GM18499 (cell line): ENCODE results near the gene CHMP6.

Experiments used
- ATAC-seq: cut with Tn5 transposase; IDR thresholded peaks from one replicate; pipeline ENCODE4 v1.9.1; 2021; ENCODE audit warnings: moderate number of reproducible peaks; ENCODE audit not compliant: insufficient read depth, unreplicated experiment

Gene CHMP6

DNA sequence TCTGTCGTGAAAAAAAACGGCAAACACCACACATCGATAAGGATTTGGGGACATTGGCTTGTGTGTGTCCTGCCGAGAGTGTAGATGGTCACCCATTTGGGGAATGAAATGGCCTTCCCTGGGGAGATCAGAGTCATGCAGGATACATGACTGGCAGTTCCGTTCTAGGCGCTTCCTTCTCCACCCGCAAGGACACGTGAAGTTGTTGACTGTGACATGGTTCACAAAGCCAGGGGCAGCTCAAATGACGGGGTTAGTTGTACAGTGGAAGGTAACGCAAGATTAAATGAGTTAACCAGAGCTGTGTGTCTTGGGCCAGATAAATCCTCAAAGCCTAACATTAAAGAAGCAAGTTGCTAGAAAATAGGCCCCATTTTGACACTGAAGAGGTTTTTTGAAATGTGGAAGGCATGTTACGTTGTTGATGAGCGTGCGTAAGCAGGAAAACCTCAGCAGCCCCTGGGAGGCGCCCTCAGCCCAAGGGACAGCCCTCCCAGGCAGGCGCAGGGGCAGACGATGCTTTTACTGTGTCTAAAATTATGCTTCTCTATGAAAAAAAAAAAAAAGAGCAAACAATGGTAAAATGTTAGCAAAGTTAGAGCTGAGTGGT is 35.9 kb upstream of the CHMP6 start:
- no peak for ATAC-seq

DNA sequence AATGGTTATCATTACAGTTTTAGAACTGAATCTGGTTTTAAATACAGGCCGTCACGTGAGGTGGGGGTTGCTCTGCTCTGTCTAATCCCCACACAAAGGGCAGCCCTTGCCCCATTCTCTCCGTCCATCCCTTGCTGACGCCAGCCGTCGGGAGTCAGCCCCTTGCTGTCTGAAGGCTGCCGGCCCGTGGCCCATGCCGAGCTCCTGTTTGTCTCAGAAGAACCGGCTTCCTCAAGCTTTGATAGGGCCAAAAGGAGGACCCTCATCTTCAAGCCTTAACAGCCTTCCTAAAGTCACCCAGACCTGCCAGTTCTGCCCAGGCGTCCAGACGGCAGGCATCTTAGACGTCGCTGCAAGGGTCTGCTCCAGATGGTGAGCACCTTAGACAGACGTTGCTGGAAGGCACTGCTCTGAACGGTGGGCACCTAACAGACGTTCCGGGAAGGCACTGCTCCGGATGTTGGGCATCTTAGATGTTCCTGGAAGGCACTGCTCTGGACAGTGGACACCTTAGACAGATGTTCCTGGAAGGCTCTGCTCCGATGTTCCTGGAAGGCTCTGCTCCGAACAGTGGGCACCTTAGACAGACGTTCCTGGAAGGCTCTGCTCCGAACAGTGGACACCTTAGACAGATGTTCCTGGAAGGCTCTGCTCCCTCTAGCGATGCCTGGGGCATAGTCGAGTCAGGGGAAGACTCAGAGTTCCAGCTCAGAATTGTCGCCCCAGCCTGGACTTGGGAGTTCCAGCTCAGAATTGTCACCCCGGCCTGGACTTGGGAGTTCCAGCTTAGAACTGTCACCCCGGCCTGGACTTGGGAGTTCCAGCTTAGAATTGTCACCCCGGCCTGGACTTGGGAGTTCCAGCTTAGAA is 35.1 kb upstream of the CHMP6 start:
- ATAC-seq: no peak

DNA sequence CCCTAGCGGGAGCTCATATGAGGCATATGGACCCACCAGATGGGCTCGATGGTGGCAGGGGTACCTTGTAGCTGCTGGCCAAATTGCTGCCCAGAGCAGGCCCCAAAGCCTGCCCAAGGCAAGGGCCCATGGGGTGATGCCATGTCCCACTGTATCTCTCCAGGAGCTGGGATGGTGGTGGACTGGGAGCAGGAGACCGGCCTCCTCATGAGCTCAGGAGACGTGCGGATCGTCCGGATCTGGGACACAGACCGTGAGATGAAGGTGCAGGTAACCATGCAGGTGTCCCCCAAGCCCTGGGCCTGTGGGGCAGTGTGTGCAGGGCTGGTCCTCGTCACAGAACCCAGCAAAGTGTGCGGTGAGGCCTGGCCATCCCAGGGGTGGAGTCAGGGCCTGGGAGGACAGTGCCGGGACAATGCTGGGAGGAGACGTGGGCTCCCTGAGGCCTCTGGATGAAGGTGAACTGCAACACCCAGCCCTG is 34.1 kb upstream of the CHMP6 start:
- ATAC-seq: no peak

DNA sequence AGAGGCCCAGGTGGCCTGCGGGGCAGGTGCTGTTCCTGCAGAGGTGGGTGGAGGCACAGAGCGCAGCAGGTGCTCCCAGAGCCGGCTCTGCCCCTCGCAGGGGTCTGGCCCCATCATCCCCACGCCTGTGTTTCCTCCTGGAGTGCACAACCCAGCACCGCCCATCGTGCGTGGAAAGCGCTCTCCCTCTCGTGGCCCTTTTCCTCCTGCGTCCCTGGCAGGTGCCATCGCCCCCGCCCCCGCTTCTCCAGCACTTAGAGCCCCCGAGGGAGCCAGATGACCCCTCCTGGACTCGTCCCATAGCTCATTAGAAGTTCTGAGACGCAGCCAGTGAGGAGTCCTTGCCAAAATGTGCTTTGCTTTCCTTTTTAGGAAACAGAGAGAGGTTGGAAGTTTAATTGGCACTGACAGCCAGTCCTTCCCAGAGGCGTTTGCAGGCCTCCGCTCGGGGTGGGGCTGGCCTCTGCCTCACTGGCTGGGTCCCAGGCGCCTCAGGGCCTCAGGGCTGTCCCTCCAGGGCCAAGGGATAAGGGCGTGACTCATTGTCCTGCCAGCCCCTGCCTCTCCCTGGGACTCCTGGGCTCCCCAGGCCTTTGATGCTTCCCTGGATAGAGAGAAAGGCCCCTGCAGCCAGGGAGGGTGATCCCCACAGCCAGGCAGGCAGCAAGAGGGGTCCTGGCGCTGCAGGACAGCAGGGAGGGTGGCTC is 32.2 kb upstream of the CHMP6 start:
- no peak for ATAC-seq

DNA sequence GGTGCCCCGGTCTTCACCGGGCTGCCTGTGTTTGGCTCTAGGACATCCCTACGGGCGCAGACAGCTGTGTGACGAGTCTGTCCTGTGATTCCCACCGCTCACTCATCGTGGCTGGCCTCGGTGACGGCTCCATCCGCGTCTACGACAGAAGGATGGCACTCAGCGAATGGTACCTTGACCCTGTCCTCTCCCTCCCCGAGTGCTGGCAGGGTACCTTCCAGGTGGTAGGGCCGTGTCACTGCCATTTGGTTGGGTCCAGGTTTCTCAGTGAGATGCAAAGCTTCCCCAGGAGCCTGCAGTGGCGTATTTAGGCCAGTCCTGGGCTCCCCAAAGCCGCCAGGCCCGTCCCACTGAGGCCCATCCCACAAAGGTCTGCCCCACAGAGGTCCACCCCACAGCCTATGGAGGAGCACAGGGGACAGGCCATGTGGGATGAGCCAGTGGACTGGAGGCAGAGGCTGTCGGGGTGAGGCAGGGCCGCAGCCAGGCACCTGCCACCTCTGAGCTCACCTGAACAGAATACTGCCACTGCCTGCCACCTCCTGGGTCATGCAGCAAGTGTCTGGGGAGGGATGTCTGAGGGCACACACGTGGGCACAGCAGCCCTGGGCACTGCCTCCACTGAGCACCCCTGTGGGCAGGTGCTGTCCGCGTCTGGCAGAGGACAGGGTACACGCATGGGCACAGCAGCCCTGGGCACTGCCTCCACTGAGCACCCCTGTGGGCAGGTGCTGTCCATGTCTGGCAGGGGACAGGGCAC is 31.4 kb upstream of the CHMP6 start:
- no peak for ATAC-seq

DNA sequence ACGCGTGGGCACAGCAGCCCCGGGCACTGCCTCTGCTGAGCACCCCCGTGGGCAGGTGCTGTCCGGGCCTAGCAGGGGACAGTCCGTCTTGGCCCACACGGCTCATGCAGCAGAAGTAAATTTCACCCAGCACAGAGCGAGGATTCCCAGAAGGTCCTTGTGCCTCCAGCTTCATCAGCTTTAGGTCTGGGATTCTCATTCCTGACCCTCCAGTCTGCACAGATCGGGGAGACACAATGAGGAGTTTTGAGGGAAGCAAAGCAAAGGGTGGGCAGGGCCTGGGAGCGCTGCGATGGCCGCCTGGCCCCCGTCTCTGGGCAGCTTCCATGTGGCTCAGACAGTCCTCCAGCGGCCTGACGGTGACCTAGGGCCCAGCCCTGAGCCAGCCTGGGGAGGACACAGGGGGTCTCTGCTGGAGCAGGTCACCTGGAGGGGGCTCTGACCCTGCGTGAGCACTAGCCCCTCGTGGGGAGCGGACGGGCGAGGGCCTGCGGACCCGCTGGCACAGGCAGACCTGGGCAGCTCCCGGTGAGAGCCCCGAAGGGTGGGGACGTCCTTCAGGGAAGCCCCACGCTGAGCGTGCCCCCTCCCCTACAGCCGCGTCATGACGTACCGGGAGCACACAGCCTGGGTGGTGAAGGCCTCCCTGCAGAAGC is 30.7 kb upstream of the CHMP6 start:
- no peak for ATAC-seq

DNA sequence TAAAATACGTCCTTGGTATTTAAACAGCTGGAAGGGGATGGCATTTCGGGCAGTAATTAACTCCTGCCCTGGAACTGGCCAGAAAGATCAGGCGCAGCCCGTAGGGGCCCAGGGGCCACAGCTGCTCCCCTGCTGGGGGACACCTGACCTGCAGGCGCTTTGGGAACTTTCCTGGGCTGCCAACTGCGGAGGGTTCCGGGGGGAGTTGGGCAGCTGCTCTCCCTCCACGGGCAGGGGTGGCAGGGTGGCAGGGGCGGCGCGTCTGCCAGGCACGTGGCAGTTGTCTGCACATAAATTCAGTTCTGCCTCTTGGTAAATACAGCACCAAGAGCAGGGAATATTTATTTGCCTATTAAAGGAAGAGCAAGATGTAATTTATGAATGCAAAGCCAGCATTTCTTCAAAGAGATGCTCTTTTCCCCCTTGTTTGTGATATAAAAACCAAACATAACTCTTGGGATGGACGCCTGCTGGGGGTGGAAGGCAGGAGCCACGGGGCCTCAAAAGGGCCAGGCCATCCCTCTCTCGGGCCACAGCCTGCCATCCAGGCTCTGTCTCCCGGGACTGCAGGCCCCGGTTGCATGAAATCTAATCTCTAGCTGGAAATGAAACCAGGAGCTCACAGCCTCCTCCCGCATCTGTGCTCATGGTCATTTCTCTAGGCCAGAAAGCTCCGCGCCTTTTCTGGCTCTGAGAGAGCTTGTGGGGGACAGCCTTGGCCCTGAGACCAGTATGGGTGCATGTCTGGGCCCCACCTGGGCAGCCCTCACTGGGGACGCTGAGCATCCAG is 29.9 kb upstream of the CHMP6 start:
- ATAC-seq: no peak

DNA sequence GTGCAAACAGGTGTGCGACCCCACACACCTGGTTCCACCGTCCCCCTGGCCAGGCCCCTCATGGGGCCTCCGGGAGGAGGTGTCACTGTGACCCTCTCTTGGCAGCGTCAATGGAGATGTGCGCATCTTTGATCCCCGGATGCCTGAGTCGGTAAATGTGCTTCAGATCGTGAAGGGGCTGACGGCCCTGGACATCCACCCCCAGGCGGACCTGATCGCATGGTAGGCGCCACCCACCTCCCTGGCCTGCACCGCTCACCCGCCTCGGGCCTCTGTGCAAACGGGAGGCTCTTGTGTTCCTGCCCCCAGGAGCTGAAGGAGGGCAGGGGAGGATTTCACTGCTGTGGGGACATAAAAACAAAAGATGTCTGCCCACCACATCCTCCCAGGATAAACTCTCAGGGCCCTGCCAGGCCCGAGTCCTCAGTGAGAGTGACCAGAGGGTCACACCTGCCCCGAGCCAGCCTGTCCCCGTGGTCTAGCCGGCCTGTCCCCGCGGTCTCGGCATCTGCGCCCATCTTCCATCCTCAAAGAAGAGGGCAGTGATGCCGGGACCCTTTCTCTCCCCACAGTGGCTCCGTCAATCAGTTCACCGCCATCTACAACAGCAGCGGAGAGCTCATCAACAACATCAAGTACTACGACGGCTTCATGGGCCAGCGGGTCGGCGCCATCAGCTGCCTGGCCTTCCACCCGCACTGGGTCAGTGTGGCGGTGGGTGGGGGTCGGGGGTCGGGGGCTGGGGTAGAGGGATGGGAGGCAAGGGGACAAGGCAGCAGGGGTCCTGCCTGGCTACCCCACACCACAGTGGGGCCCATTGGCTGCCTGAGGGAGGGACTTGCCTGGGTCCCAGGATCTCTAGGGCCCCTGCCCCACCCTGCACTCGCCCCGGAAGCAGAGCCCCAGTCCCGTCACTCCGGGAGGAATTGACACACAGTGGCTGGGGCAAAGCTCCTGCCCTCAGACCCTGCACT is 29.0 kb upstream of the CHMP6 start:
- no peak for ATAC-seq

DNA sequence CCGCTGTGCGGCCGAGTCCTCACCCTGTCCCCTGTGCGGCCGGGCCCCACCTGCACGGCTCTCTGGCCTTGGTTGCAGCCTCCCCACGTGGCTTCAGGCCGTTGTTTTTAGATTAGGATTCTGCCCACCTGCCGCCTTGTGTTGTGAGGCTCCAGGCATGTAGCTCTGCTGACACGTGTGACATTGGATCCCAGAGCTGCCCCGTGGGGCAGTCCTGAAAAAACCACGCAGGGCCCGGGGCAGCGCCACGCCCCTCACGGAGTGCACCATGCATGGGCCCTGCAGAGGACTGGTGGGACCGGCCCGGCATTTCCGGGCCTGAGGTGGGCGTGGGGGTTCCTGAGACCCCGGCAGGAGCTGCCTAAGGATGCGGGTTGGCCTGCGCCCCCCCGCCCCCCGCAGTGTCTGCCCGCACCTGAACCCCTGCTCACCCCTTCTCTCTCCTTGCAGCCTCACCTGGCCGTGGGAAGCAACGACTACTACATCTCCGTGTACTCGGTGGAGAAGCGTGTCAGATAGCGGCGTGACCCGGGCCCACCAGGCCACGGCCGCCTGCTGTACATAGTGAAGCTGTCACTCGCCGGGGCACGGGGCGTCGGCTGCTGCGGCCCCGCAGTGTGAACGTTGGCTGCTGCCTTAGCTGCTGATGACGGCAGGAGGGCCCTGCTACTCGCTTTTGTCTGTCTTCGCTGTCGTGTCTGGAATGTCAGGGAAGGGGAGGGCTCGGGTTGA is 27.7 kb upstream of the CHMP6 start:
- no peak for ATAC-seq

DNA sequence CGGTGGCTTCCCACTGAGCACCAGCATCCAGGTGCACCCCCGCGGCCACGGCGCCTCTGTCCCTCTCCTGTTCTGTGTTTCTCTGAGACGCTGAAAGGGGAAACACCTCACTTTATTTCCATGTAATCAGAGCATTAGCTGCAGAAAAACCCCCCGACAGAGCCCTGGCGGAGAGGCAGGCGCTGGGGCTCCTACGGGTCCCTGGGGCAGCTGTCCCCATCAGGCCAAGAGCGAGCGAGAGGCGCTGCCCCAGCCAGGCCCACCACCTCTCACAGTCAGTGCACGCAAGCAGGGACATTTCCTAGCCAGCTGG is 27.1 kb upstream of the CHMP6 start:
- no peak for ATAC-seq

DNA sequence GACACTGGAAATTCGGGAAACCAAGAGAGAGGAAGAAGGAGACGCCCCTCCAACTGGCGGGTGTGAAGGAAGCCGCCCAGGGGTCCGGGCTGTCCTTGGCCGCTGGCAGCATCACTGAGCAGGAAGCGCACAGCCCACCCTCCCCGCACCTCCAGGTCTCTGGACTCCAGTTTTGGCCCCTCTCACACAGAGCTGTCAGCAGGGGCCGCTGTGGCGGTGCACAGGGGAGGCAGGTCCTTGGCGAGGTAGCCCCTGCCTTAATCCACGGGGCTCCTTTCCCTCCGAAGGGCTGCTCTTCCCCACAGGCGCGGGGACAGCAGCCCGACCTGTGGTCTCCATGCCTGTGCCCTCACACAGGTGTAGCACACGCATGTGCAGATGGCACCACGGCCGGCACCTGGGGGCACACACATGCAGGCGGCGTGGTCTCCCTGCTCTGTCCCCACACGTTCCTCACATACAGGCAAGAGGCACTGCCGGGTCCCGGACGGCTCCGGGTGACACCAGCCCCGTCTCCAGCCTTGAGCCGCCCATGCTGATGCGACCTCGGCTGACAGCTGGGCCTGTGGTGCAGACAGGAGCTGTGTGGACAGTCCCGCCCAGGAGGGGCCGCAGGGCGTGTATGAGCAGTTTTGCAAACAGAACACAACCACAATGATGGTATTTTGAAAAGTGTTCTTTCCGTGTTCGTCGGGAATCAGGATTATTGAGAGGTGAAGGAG is 26.6 kb upstream of the CHMP6 start:
- no peak for ATAC-seq

DNA sequence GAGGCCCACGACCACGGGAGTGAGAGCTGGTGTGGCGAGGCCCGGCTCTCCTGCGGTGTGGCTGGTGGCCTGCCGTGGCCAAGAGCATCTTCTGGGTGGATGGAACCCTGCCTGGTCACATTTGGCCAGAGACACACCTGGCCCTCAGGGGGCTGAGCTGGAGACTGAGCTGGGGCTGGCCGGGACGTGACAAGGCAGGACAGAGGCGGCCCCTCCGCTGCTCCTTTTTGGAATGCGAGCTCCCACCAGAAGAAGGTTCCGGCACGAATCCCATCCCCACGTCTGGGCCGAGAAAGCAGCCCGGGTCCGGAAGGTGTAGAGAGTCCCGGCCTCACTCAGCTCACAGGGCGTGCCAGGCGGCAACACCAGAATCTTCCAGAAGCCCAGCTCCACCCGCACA is 26.0 kb upstream of the CHMP6 start:
- ATAC-seq: no peak

DNA sequence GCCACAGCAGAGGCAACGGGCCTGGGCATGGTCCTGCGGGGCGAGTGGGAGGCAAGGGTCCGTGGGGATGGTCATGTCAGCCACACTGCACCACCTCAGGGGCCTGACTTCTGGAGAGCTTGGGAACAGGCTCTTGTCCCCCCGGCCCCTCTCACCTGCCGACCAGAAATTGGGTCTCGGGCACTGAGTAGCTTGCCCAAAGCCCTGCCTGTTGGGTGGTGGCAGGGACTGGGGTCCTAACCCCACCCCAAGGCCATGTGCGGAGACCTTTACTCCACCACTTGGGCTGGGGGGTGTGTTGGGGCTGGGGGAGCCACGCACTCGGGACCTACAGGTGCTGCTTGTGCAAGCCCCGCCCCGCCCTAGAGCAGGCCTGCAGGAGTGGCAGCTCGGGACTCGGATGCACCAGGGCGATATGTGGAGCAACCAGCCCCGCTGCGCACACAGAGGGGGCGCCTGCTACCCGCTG is 24.2 kb upstream of the CHMP6 start:
- ATAC-seq: no peak

DNA sequence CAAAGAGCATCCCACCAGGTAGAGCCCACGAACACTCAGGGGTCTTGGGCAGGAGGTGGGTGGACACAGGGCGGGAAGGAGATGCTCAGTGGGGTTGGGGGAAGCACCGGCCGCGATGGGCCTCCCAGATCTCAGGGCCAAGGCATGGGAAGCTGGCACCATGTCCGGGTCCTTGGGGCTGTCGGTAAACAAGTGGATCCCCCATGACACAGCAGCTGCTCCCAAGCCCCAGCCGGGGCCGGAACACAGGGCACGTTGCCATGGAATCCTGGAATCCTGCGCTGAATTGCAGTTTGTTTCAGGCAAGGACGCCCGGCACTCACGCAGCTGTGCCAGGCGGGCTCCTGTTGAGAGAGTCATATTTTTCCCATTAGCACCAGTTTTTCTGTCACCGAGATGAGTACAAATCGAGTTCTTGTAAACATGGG is 23.0 kb upstream of the CHMP6 start:
- ATAC-seq: no peak

DNA sequence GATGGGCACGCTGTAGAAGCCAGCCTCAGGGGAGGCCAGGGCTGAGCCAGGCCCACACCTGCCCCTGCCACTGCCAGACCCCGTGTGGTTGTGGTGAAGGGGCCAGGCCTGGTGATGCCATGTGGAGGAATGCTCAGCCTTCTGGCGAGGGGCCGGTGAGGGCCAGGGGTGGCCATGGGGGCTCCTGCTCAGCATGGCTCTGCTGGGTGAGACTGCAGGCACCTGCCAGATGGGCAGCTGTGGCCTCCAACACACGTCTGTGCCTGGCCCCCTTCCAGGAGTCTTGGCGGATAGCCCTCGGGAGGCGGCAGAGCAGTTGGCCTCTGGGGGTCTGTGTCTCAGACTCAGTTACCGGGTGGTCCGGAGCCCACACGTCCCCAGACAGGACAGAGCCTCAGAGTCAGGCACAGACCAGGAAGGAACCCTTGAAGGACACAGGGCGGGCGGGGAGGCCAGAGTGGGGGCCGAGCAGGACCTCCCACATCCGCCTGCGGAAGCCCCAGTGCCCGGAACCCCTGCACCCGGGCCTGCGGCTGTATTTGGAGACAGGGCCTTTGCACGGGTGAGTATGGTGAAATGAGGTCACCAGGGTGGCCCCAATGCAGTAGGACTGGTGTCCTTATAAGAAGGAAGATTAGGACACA is 22.5 kb upstream of the CHMP6 start:
- no peak for ATAC-seq

DNA sequence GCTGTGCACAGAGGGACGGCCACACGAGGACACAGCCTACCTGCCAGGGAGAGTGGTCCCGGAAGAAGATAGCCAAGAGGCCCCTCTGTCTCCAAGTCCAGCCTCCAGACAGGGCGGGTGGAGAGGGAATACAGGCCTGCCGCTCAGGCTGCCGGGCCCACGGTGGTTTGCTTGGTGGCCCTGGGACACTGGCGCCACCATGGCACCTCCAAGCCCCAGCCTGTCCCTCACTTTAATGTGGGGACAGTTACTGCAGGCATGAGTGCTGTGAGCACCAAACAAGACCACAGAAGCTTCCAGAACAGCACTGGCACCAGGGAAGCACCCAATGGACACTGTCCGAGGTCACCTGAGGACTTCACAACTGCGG is 22.0 kb upstream of the CHMP6 start:
- ATAC-seq: no peak
